ENCODE measurements around the gene FYCO1. TPM values are rescaled to one million over a fixed set of nuclear protein-coding genes. Genes with fewer than 3 reads are reported as not detected.

The FYCO1 gene
- total RNA-seq, 1 donor from 2014 or later: 24.7 TPM

- intact Hi-C loops (cut with micrococcal nuclease): no loop called here
These were observed 72.6 kb downstream of the FYCO1 start for GRCh38 chr3:45922950-45923590.

- intact Hi-C loops (cut with micrococcal nuclease): no loop called here
These were observed 73.6 kb downstream of the FYCO1 start for GRCh38 chr3:45922039-45922326.

GRCh38 chr3:45921158-45922038, 74.2 kb downstream of the FYCO1 start:
- intact Hi-C loops (cut with micrococcal nuclease): no loop called here

GRCh38 chr3:45917146-45917898, 78.3 kb downstream of the FYCO1 start:
- intact Hi-C loops (cut with micrococcal nuclease): loop anchor here (5.0 kb wide), 2 partner anchors 35 to 225 kb away; no protein-coding TSS in a partner anchor

GRCh38 chr3:45915518-45916231, 79.9 kb downstream of the FYCO1 start:
- intact Hi-C loops (cut with micrococcal nuclease): loop anchor here (1.0 to 5.0 kb wide), 4 partner anchors 7 to 223 kb away; no protein-coding TSS in a partner anchor

GRCh38 chr3:45915059-45915439, 80.6 kb downstream of the FYCO1 start:
- intact Hi-C loops (cut with micrococcal nuclease): loop anchor here (1.0 to 5.0 kb wide), 3 partner anchors 33 to 223 kb away; no protein-coding TSS in a partner anchor

GRCh38 chr3:45914362-45915058, 81.1 kb downstream of the FYCO1 start:
- intact Hi-C loops (cut with micrococcal nuclease): loop anchor here (1.0 to 5.0 kb wide), 3 partner anchors 32 to 222 kb away; no protein-coding TSS in a partner anchor

- intact Hi-C loops (cut with micrococcal nuclease): no loop called here
These were observed 83.2 kb downstream of the FYCO1 start for GRCh38 chr3:45912435-45912834.

GRCh38 chr3:45911511-45912226, 84.0 kb downstream of the FYCO1 start:
- intact Hi-C loops (cut with micrococcal nuclease): no loop called here

- intact Hi-C loops (cut with micrococcal nuclease): no loop called here
These were observed 84.7 kb downstream of the FYCO1 start for GRCh38 chr3:45910892-45911291.

- intact Hi-C loops (cut with micrococcal nuclease): loop anchor here (5.0 kb wide), 1 partner anchor 67 kb away; the partner anchor contains the start of gene LZTFL1
These were observed 86.1 kb downstream of the FYCO1 start for GRCh38 chr3:45909542-45909941.

- intact Hi-C loops (cut with micrococcal nuclease): loop anchor here (1.0 to 5.0 kb wide), 2 partner anchors 8 to 66 kb away; partner anchors contain the start of gene LZTFL1
These were observed 86.9 kb downstream of the FYCO1 start for GRCh38 chr3:45908761-45909160.

GRCh38 chr3:45907769-45908705, 87.6 kb downstream of the FYCO1 start:
- intact Hi-C loops (cut with micrococcal nuclease): loop anchor here (1.0 to 5.0 kb wide), 2 partner anchors 8 to 66 kb away; partner anchors contain the start of gene LZTFL1

GRCh38 chr3:45906681-45907407, 88.8 kb downstream of the FYCO1 start:
- intact Hi-C loops (cut with micrococcal nuclease): loop anchor here (5.0 kb wide), 1 partner anchor 65 kb away; the partner anchor contains the start of gene LZTFL1

GRCh38 chr3:45905755-45906154, 89.9 kb downstream of the FYCO1 start:
- intact Hi-C loops (cut with micrococcal nuclease): loop anchor here (5.0 kb wide), 1 partner anchor 63 kb away; the partner anchor contains the start of gene LZTFL1

GRCh38 chr3:45904931-45905330, 90.7 kb downstream of the FYCO1 start:
- intact Hi-C loops (cut with micrococcal nuclease): loop anchor here (5.0 kb wide), 1 partner anchor 63 kb away; the partner anchor contains the start of gene LZTFL1

GRCh38 chr3:45896956-45897355, 98.7 kb downstream of the FYCO1 start:
- intact Hi-C loops (cut with micrococcal nuclease): no loop called here

Measured in T-helper 1 cell treated with Interleukin-12 subunit alpha and Interleukin-12 subunit beta and Interleukin-4 antibody, amounts not matched to agents 30 ng/mL and 1 ng/mL, for 36 hours (primary cell).